Fibroblast of pulmonary artery (primary cell): ENCODE data around the gene YIPF3.
A peak's percentile ranks its signal among the peaks of the same experiment; 100 is the strongest.

Experiments used
- DNase-seq: peaks from one replicate; pipeline ENCODE4 v3.0.0-alpha.2; 2010; ENCODE audit warnings: low read depth
- H3K4me3 ChIP-seq: replicated peaks from 2 replicates; pipeline ENCODE4 v1.5.1; 2011; ENCODE audit warnings: low read depth, mild to moderate bottlenecking, control low read depth, low read length, moderate library complexity
- CTCF ChIP-seq: IDR thresholded peaks from 2 replicates; pipeline ENCODE4 v1.5.1; 2011; ENCODE audit warnings: mild to moderate bottlenecking, control low read depth, low read length, inconsistent platforms; ENCODE audit errors: missing control alignments

The YIPF3 gene

GRCh38 chr6:43509142-43509983, 7.4 kb downstream of the YIPF3 start:
- no peak for TF ChIP-seq CTCF
- DNase-seq: no peak
- peak overlapping the region; percentile 53 for H3K4me3 ChIP-seq

- H3K4me3 ChIP-seq: no peak overlapping the region
- DNase-seq: no peak
- TF ChIP-seq CTCF: no peak
Measured at GRCh38 chr6:43508481-43509141, 8.1 kb downstream of the YIPF3 start.

GRCh38 chr6:43506667-43507471, 9.9 kb downstream of the YIPF3 start:
- peak; percentile 90 for DNase-seq
- no peak overlapping the region for H3K4me3 ChIP-seq
- TF ChIP-seq CTCF: peak; percentile 95

GRCh38 chr6:43506171-43506570, 10.6 kb downstream of the YIPF3 start:
- no peak for DNase-seq
- no peak for TF ChIP-seq CTCF

GRCh38 chr6:43505718-43506117, 11.0 kb downstream of the YIPF3 start:
- DNase-seq: no peak
- no peak overlapping the region for H3K4me3 ChIP-seq
- no peak for TF ChIP-seq CTCF

More at GRCh38 chr6:43506171-43506570, 10.6 kb downstream of the YIPF3 start:
- H3K4me3 ChIP-seq: no peak overlapping the region

GRCh38 chr6:43504756-43505593, 11.8 kb downstream of the YIPF3 start:
- no peak overlapping the region for H3K4me3 ChIP-seq
- no peak for DNase-seq
- TF ChIP-seq CTCF: no peak
